HG03439 (cell line): ENCODE measurements around the gene RASL12.
"Not testable (repeated sequence)": the region's sequence is repeated elsewhere in the genome, so short reads cannot be mapped to it uniquely, and the experiment has no call there.

Source experiments
- ATAC-seq: cut with Tn5 transposase; IDR thresholded peaks from one replicate; pipeline ENCODE4 v1.9.1; 2021; ENCODE audit warnings: mild to moderate bottlenecking, moderate library complexity; ENCODE audit not compliant: unreplicated experiment

Gene RASL12

GRCh38 chr15:65076486-65077290 lies 8.9 kb upstream of the RASL12 start, which contains the start of gene KBTBD13:
Gene KBTBD13, plus strand, starts transcription at chr15:65076746. Its CDS starts 70 bp downstream, at chr15:65076816.
- ATAC-seq = no peak

GRCh38 chr15:65075607-65076395 lies 8.0 kb upstream of the RASL12 start:
- ATAC-seq = not testable (repeated sequence)

- ATAC-seq = not testable (repeated sequence)
These were observed 7.2 kb upstream of the RASL12 start for GRCh38 chr15:65074946-65075345.

GRCh38 chr15:65072617-65073016 lies 4.8 kb upstream of the RASL12 start:
- ATAC-seq = no peak

GRCh38 chr15:65072027-65072426 lies 4.2 kb upstream of the RASL12 start:
- no peak for ATAC-seq

- ATAC-seq = no peak
These were observed 3.6 kb upstream of the RASL12 start for GRCh38 chr15:65071381-65071811.

GRCh38 chr15:65069779-65070546 lies 2.2 kb upstream of the RASL12 start:
- ATAC-seq = no peak

- ATAC-seq = no peak
These were observed 1.4 kb upstream of the RASL12 start for GRCh38 chr15:65069179-65069578.

- no peak for ATAC-seq
These were observed 605 bp upstream of the RASL12 start for GRCh38 chr15:65068403-65068788.

GRCh38 chr15:65067317-65067644 lies 510 bp downstream of the RASL12 start:
- ATAC-seq = no peak

GRCh38 chr15:65066635-65067316 lies 1.0 kb downstream of the RASL12 start:
- ATAC-seq = no peak

- ATAC-seq = no peak
These were observed 1.7 kb downstream of the RASL12 start for GRCh38 chr15:65066001-65066634.

- ATAC-seq = no peak
These were observed 5.1 kb downstream of the RASL12 start for GRCh38 chr15:65062726-65063125.

GRCh38 chr15:65062061-65062460 lies 5.7 kb downstream of the RASL12 start:
- ATAC-seq = no peak

GRCh38 chr15:65060641-65061397 lies 7.0 kb downstream of the RASL12 start:
- no peak for ATAC-seq

- ATAC-seq = no peak
These were observed 7.7 kb downstream of the RASL12 start for GRCh38 chr15:65059931-65060596.

- ATAC-seq = no peak
These were observed 8.4 kb downstream of the RASL12 start for GRCh38 chr15:65059369-65059750.

- ATAC-seq = no peak
These were observed 9.1 kb downstream of the RASL12 start for GRCh38 chr15:65058394-65059368.
